ENCODE results near the gene HOPX.
"Not testable (repeated sequence)": the region's sequence is repeated elsewhere in the genome, so short reads cannot be mapped to it uniquely, and the experiment has no call there.

The HOPX gene

GRCh38 chr4:56637791-56638190 is 43.3 kb downstream of the HOPX start:
- no peaks in the 10 kb centered on the region; the same call in 1 of the 2 replicates for H3K36me3 ChIP-seq (ENCODE audit: insufficient read depth, low read length)
- no peak overlapping the region for H3K9ac ChIP-seq (ENCODE audit: low read depth, low read length)
- H3K9me3 ChIP-seq (ENCODE audit: control insufficient read depth, insufficient read depth, low read length) = no peaks in the 10 kb centered on the region
- H3K4me1 ChIP-seq (ENCODE audit: insufficient read depth, low read length) = no peaks in the 10 kb centered on the region

- Histone ChIP-seq H3K36me3 (ENCODE audit: insufficient read depth, low read length) (no peaks in the 10 kb centered on the region; the same call in 1 of the 2 replicates), H3K9me3 (ENCODE audit: control insufficient read depth, insufficient read depth, low read length) (no peaks in the 10 kb centered on the region), H3K4me1 (ENCODE audit: insufficient read depth, low read length) (no peaks in the 10 kb centered on the region), H3K9ac (ENCODE audit: low read depth, low read length) (no peak overlapping the region)
Observed at GRCh38 chr4:56637154-56637553, 43.9 kb downstream of the HOPX start.

- not testable (repeated sequence) for H3K9me3 ChIP-seq (ENCODE audit: control insufficient read depth, insufficient read depth, low read length); H3K36me3 ChIP-seq (ENCODE audit: insufficient read depth, low read length); H3K9ac ChIP-seq (ENCODE audit: low read depth, low read length); H3K4me1 ChIP-seq (ENCODE audit: insufficient read depth, low read length)
Observed at GRCh38 chr4:56634954-56635353, 46.1 kb downstream of the HOPX start.

- Histone ChIP-seq H3K36me3 (ENCODE audit: insufficient read depth, low read length) (no peaks in the 10 kb centered on the region), H3K9me3 (ENCODE audit: control insufficient read depth, insufficient read depth, low read length) (no peaks in the 10 kb centered on the region), H3K4me1 (ENCODE audit: insufficient read depth, low read length) (no peaks in the 10 kb centered on the region), H3K9ac (ENCODE audit: low read depth, low read length) (no peak overlapping the region)
Observed at GRCh38 chr4:56633486-56633885, 47.6 kb downstream of the HOPX start.

- H3K9me3 ChIP-seq (ENCODE audit: control insufficient read depth, insufficient read depth, low read length) = no peaks in the 10 kb centered on the region
- no peak overlapping the region for H3K9ac ChIP-seq (ENCODE audit: low read depth, low read length)
- no peaks in the 10 kb centered on the region for H3K36me3 ChIP-seq (ENCODE audit: insufficient read depth, low read length)
- no peaks in the 10 kb centered on the region for H3K4me1 ChIP-seq (ENCODE audit: insufficient read depth, low read length)
Observed at GRCh38 chr4:56630876-56631666, 50.0 kb downstream of the HOPX start.

- peaks cover 6% of the 10 kb centered on the region; the same call in 1 of the 2 replicates for H3K9me3 ChIP-seq (ENCODE audit: control insufficient read depth, insufficient read depth, low read length)
- no peaks in the 10 kb centered on the region for H3K36me3 ChIP-seq (ENCODE audit: insufficient read depth, low read length)
- no peaks in the 10 kb centered on the region for H3K4me1 ChIP-seq (ENCODE audit: insufficient read depth, low read length)
- H3K9ac ChIP-seq (ENCODE audit: low read depth, low read length) = no peak overlapping the region
Observed at GRCh38 chr4:56628592-56628991, 52.5 kb downstream of the HOPX start.

GRCh38 chr4:56627985-56628384 is 53.1 kb downstream of the HOPX start:
- Histone ChIP-seq H3K36me3 (ENCODE audit: insufficient read depth, low read length) (no peaks in the 10 kb centered on the region), H3K9ac (ENCODE audit: low read depth, low read length) (no peak overlapping the region), H3K9me3 (ENCODE audit: control insufficient read depth, insufficient read depth, low read length) (peaks cover 6% of the 10 kb centered on the region; the same call in 1 of the 2 replicates), H3K4me1 (ENCODE audit: insufficient read depth, low read length) (no peaks in the 10 kb centered on the region)

GRCh38 chr4:56627375-56627774 is 53.7 kb downstream of the HOPX start:
- Histone ChIP-seq H3K9ac (ENCODE audit: low read depth, low read length) (no peak overlapping the region), H3K4me1 (ENCODE audit: insufficient read depth, low read length) (no peaks in the 10 kb centered on the region), H3K36me3 (ENCODE audit: insufficient read depth, low read length) (no peaks in the 10 kb centered on the region), H3K9me3 (ENCODE audit: control insufficient read depth, insufficient read depth, low read length) (peaks cover 6% of the 10 kb centered on the region; the same call in 1 of the 2 replicates)

- no peaks in the 10 kb centered on the region for H3K4me1 ChIP-seq (ENCODE audit: insufficient read depth, low read length)
- no peak overlapping the region for H3K9ac ChIP-seq (ENCODE audit: low read depth, low read length)
- no peaks in the 10 kb centered on the region for H3K36me3 ChIP-seq (ENCODE audit: insufficient read depth, low read length)
- H3K9me3 ChIP-seq (ENCODE audit: control insufficient read depth, insufficient read depth, low read length) = peaks cover 6% of the 10 kb centered on the region; the same call in 1 of the 2 replicates
Observed at GRCh38 chr4:56626963-56627362, 54.1 kb downstream of the HOPX start.

GRCh38 chr4:56626420-56626819 is 54.7 kb downstream of the HOPX start:
- H3K9ac ChIP-seq (ENCODE audit: low read depth, low read length) = no peak overlapping the region
- H3K9me3 ChIP-seq (ENCODE audit: control insufficient read depth, insufficient read depth, low read length) = peaks cover 6% of the 10 kb centered on the region; the same call in 1 of the 2 replicates
- H3K4me1 ChIP-seq (ENCODE audit: insufficient read depth, low read length) = no peaks in the 10 kb centered on the region
- H3K36me3 ChIP-seq (ENCODE audit: insufficient read depth, low read length) = no peaks in the 10 kb centered on the region

GRCh38 chr4:56622176-56622575 is 58.9 kb downstream of the HOPX start:
- H3K9ac ChIP-seq (ENCODE audit: low read depth, low read length) = no peak overlapping the region
- H3K4me1 ChIP-seq (ENCODE audit: insufficient read depth, low read length) = no peaks in the 10 kb centered on the region
- peaks cover 6% of the 10 kb centered on the region; the same call in 1 of the 2 replicates for H3K9me3 ChIP-seq (ENCODE audit: control insufficient read depth, insufficient read depth, low read length)
- no peaks in the 10 kb centered on the region for H3K36me3 ChIP-seq (ENCODE audit: insufficient read depth, low read length)

- H3K36me3 ChIP-seq (ENCODE audit: insufficient read depth, low read length) = no peaks in the 10 kb centered on the region
- H3K9ac ChIP-seq (ENCODE audit: low read depth, low read length) = no peak overlapping the region
- no peaks in the 10 kb centered on the region for H3K4me1 ChIP-seq (ENCODE audit: insufficient read depth, low read length)
- H3K9me3 ChIP-seq (ENCODE audit: control insufficient read depth, insufficient read depth, low read length) = no peaks in the 10 kb centered on the region; the same call in 1 of the 2 replicates
Observed at GRCh38 chr4:56619816-56620215, 61.3 kb downstream of the HOPX start.

- Histone ChIP-seq H3K4me1 (ENCODE audit: insufficient read depth, low read length) (no peaks in the 10 kb centered on the region), H3K9ac (ENCODE audit: low read depth, low read length) (no peak overlapping the region), H3K36me3 (ENCODE audit: insufficient read depth, low read length) (no peaks in the 10 kb centered on the region), H3K9me3 (ENCODE audit: control insufficient read depth, insufficient read depth, low read length) (no peaks in the 10 kb centered on the region; the same call in 1 of the 2 replicates)
Observed at GRCh38 chr4:56619160-56619559, 61.9 kb downstream of the HOPX start.

GRCh38 chr4:56618734-56619133 is 62.4 kb downstream of the HOPX start:
- Histone ChIP-seq H3K4me1 (ENCODE audit: insufficient read depth, low read length) (no peaks in the 10 kb centered on the region), H3K9ac (ENCODE audit: low read depth, low read length) (no peak overlapping the region), H3K36me3 (ENCODE audit: insufficient read depth, low read length) (no peaks in the 10 kb centered on the region), H3K9me3 (ENCODE audit: control insufficient read depth, insufficient read depth, low read length) (no peaks in the 10 kb centered on the region)

- Histone ChIP-seq H3K9ac (ENCODE audit: low read depth, low read length) (no peak overlapping the region), H3K9me3 (ENCODE audit: control insufficient read depth, insufficient read depth, low read length) (no peaks in the 10 kb centered on the region), H3K4me1 (ENCODE audit: insufficient read depth, low read length) (peaks cover 5% of the 10 kb centered on the region; the same call in 1 of the 2 replicates), H3K36me3 (ENCODE audit: insufficient read depth, low read length) (no peaks in the 10 kb centered on the region)
Observed at GRCh38 chr4:56613101-56613862, 67.8 kb downstream of the HOPX start.
